ENCODE results near the gene SELENOV.
A peak's percentile ranks its signal among the peaks of the same experiment; 100 is the strongest.

Gene SELENOV

GRCh38 chr19:39539518-39540332, 24.8 kb downstream of the SELENOV start, which contains the start of gene EID2 (continued):
- TF ChIP-seq ZNF37A (tag by site-specific recombination; IDR thresholded peaks at IDR 0.05) (no peak), ZNF394 (tag by site-specific recombination; IDR thresholded peaks at IDR 0.05; ENCODE audit: borderline replicate concordance) (peak; percentile 84; the same call in 1 of the 2 replicates), ZNF561 (tag by site-specific recombination; IDR thresholded peaks at IDR 0.05; ENCODE audit: borderline replicate concordance) (no peak; the same call in 1 of the 2 replicates), REST (tag by site-specific recombination; IDR thresholded peaks at IDR 0.05) (no peak), ZNF670 (tag by site-specific recombination; IDR thresholded peaks at IDR 0.05; ENCODE audit: low read depth) (no peak), ZNF660 (tag by site-specific recombination; IDR thresholded peaks at IDR 0.05) (peak; percentile 83), INSM2 (tag by site-specific recombination; IDR thresholded peaks at IDR 0.05) (0 out of 2 replicates have a peak, but pooled peaks have one; percentile 33), ZNF302 (tag by site-specific recombination; IDR thresholded peaks at IDR 0.05; ENCODE audit: low read depth) (no peak), HOXA7 (CRISPR knock-in tag; IDR thresholded peaks at IDR 0.05; ENCODE audit: borderline replicate concordance) (0 out of 2 replicates have a peak, but pooled peaks have one; percentile 65), KLF10 (tag by site-specific recombination; IDR thresholded peaks at IDR 0.05) (0 out of 2 replicates have a peak, but pooled peaks have one; percentile 15), ZNF600 (tag by site-specific recombination; IDR thresholded peaks at IDR 0.05) (peak; percentile 75), ZNF341 (tag by site-specific recombination; IDR thresholded peaks at IDR 0.05; ENCODE audit: low read depth) (peak; percentile 73), ZNF426 (tag by site-specific recombination; IDR thresholded peaks at IDR 0.05) (no peak), ZNF621 (tag by site-specific recombination; IDR thresholded peaks at IDR 0.05) (no peak), ZNF501 (tag by site-specific recombination; IDR thresholded peaks at IDR 0.05) (peak; percentile 55; the same call in 1 of the 2 replicates), SP3 (tag by site-specific recombination; IDR thresholded peaks at IDR 0.05) (peak; percentile 22; the same call in 1 of the 2 replicates), ZFP41 (tag by site-specific recombination; IDR thresholded peaks at IDR 0.05; ENCODE audit: borderline replicate concordance) (no peak), ZNF610 (tag by site-specific recombination; IDR thresholded peaks at IDR 0.05; ENCODE audit: borderline replicate concordance) (no peak), SP2 (tag by site-specific recombination; IDR thresholded peaks at IDR 0.05) (no peak), KLF16 (tag by site-specific recombination; IDR thresholded peaks at IDR 0.05) (no peak), PBX3 (CRISPR knock-in tag; IDR thresholded peaks at IDR 0.05) (peak; percentile 56; the same call in 1 of the 2 replicates)
- TF ChIP-seq, protein P1, sequence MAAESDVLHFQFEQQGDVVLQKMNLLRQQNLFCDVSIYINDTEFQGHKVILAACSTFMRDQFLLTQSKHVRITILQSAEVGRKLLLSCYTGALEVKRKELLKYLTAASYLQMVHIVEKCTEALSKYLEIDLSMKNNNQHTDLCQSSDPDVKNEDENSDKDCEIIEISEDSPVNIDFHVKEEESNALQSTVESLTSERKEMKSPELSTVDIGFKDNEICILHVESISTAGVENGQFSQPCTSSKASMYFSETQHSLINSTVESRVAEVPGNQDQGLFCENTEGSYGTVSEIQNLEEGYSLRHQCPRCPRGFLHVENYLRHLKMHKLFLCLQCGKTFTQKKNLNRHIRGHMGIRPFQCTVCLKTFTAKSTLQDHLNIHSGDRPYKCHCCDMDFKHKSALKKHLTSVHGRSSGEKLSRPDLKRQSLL (tag by site-specific recombination; IDR thresholded peaks at IDR 0.05), result no peak
- TF ChIP-seq, protein P2, sequence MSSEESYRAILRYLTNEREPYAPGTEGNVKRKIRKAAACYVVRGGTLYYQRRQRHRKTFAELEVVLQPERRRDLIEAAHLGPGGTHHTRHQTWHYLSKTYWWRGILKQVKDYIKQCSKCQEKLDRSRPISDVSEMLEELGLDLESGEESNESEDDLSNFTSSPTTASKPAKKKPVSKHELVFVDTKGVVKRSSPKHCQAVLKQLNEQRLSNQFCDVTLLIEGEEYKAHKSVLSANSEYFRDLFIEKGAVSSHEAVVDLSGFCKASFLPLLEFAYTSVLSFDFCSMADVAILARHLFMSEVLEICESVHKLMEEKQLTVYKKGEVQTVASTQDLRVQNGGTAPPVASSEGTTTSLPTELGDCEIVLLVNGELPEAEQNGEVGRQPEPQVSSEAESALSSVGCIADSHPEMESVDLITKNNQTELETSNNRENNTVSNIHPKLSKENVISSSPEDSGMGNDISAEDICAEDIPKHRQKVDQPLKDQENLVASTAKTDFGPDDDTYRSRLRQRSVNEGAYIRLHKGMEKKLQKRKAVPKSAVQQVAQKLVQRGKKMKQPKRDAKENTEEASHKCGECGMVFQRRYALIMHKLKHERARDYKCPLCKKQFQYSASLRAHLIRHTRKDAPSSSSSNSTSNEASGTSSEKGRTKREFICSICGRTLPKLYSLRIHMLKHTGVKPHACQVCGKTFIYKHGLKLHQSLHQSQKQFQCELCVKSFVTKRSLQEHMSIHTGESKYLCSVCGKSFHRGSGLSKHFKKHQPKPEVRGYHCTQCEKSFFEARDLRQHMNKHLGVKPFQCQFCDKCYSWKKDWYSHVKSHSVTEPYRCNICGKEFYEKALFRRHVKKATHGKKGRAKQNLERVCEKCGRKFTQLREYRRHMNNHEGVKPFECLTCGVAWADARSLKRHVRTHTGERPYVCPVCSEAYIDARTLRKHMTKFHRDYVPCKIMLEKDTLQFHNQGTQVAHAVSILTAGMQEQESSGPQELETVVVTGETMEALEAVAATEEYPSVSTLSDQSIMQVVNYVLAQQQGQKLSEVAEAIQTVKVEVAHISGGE (tag by site-specific recombination; conservative IDR thresholded peaks at IDR 0.05; ENCODE audit: low read depth), result 0 out of 2 replicates have a peak, but pooled peaks have one; percentile 17
- TF ChIP-seq, protein P3, sequence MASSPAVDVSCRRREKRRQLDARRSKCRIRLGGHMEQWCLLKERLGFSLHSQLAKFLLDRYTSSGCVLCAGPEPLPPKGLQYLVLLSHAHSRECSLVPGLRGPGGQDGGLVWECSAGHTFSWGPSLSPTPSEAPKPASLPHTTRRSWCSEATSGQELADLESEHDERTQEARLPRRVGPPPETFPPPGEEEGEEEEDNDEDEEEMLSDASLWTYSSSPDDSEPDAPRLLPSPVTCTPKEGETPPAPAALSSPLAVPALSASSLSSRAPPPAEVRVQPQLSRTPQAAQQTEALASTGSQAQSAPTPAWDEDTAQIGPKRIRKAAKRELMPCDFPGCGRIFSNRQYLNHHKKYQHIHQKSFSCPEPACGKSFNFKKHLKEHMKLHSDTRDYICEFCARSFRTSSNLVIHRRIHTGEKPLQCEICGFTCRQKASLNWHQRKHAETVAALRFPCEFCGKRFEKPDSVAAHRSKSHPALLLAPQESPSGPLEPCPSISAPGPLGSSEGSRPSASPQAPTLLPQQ (tag by site-specific recombination; IDR thresholded peaks at IDR 0.05), result peak; percentile 47
